Measurements from ENCODE around the gene NOXO1. TPM values are rescaled to one million over a fixed set of nuclear protein-coding genes. Genes with fewer than 3 reads are reported as not detected.

NOXO1 gene
- total and polyA plus RNA-seq, 4 donors, result 0.28 to 0.67 (median 0.63) TPM; not detected in 1

DNA sequence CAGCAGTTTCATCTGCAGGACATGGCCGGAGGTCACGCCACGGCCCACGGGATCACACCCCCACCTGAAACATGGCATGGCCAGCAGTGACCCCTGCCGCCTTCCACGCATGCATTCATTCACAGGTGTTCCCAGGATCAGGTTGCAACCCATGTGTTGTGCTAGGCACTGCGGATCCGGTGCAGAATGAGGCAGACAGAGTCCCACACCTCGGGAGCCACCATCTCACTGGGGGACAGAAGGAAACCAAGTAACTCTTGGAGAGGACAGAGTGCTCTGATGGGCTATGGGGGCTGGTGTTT lies 33.9 kb downstream of the NOXO1 start:
- no peak for TF ChIP-seq HNF4A (conservative IDR thresholded peaks at IDR 0.05)
- TF ChIP-seq JUND (IDR thresholded peaks at IDR 0.05), result no peak
- TF ChIP-seq FOXA2 (IDR thresholded peaks at IDR 0.05), result no peak
- TF ChIP-seq SP1 (IDR thresholded peaks at IDR 0.05), result no peak
- no peak for TF ChIP-seq EGR1 (IDR thresholded peaks at IDR 0.05; ENCODE audit: low read depth in 2 of 2)
- TF ChIP-seq HNF4G (IDR thresholded peaks at IDR 0.05), result no peak
- no peak for TF ChIP-seq YY1 (IDR thresholded peaks at IDR 0.05)
- no peak for TF ChIP-seq GABPA (IDR thresholded peaks at IDR 0.05 in 1 of 2, conservative IDR thresholded peaks at IDR 0.05 in 1 of 2)
- TF ChIP-seq, protein P1, sequence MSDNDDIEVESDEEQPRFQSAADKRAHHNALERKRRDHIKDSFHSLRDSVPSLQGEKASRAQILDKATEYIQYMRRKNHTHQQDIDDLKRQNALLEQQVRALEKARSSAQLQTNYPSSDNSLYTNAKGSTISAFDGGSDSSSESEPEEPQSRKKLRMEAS (IDR thresholded peaks at IDR 0.05), result no peak
- TF ChIP-seq, protein P2, sequence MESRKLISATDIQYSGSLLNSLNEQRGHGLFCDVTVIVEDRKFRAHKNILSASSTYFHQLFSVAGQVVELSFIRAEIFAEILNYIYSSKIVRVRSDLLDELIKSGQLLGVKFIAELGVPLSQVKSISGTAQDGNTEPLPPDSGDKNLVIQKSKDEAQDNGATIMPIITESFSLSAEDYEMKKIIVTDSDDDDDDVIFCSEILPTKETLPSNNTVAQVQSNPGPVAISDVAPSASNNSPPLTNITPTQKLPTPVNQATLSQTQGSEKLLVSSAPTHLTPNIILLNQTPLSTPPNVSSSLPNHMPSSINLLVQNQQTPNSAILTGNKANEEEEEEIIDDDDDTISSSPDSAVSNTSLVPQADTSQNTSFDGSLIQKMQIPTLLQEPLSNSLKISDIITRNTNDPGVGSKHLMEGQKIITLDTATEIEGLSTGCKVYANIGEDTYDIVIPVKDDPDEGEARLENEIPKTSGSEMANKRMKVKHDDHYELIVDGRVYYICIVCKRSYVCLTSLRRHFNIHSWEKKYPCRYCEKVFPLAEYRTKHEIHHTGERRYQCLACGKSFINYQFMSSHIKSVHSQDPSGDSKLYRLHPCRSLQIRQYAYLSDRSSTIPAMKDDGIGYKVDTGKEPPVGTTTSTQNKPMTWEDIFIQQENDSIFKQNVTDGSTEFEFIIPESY (IDR thresholded peaks at IDR 0.05), result no peak
- no peak for TF ChIP-seq TAF1 (conservative IDR thresholded peaks at IDR 0.05)
- Histone ChIP-seq H3K27me3 (ENCODE audit: control insufficient read depth in 4 of 4, insufficient read depth in 4 of 4, low read length in 3 of 4) (no peaks in the 10 kb centered on the region), H3K36me3 (ENCODE audit: control insufficient read depth in 4 of 4, insufficient read depth in 3 of 4, low read depth in 1 of 4, low read length in 3 of 4) (no peaks in the 10 kb centered on the region), H3K9me3 (ENCODE audit: control insufficient read depth in 4 of 4, low read length in 3 of 4) (no peaks in the 10 kb centered on the region), H3K4me1 (ENCODE audit: control insufficient read depth in 4 of 4, insufficient read depth in 4 of 4, low read length in 3 of 4) (peaks cover 0 to 11% (median 4%) of the 10 kb centered on the region in 4 donors), H3K9ac (ENCODE audit: low read depth in 1 of 2, low read length in 2 of 2) (no peak overlapping the region), H3K4me3 (ENCODE audit: low read depth in 1 of 3, low read length in 3 of 3) (no peak overlapping the region), H3K27ac (ENCODE audit: low read depth in 1 of 2, low read length in 2 of 2) (no peak overlapping the region)
- WGBS, result 95% methylated on average over 9 of the region's 9 CpGs
- DNase-seq (ENCODE audit: low spot score), result no peak

DNA sequence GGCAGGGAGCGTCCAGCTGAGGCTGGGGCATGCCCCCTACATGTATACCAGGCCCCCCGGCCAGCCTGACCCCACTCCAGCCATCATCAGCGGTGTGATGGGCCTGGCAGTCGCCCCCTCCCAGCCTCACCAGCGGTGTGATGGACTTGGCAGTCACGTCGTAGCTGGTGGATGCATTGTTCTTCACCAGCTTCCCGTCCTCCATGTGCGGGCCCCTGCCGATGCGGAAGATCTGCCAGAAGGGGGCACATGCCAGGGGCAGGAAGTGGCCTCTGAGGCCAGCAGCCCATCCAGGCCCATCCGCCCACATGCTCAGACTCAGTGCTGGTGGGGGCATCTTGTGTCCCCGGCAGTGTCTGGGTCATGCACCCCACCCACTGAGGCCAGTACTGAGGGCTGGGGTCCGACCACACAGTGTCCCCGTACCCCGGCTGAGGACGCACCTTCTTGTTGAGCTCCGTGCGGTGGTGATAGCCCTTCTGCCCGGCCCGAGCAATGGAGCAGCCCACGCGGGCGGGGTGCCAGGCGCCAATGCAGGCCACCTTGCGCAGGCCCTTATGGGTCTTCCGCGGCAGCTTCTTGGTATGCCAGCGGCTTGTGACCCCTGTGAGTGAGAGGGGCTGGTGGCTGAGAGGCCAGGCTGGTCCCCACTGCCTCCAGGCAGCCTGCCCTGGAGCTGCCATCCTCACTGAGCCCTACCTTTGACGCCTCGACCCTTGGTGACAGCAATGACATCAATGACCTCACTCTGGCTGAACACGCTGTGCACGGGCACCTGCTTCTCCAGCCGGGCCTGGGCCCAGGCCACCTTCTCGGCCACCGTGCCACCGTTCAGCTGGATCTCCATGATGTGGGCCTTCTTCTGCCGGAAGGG lies 34.5 kb downstream of the NOXO1 start:
- H3K9ac ChIP-seq (ENCODE audit: low read depth in 1 of 2, low read length in 2 of 2), result no peak overlapping the region
- H3K36me3 ChIP-seq (ENCODE audit: control insufficient read depth in 4 of 4, insufficient read depth in 3 of 4, low read depth in 1 of 4, low read length in 3 of 4), result no peaks in the 10 kb centered on the region
- DNase-seq (ENCODE audit: low spot score), result no peak
- TF ChIP-seq HNF4A (conservative IDR thresholded peaks at IDR 0.05) (no peak), RXRA (IDR thresholded peaks at IDR 0.05) (no peak), NR2F2 (IDR thresholded peaks at IDR 0.05) (no peak), RAD21 (IDR thresholded peaks at IDR 0.05) (no peak), FOXA2 (IDR thresholded peaks at IDR 0.05) (no peak), GABPA (IDR thresholded peaks at IDR 0.05 in 1 of 2, conservative IDR thresholded peaks at IDR 0.05 in 1 of 2) (no peak), YY1 (IDR thresholded peaks at IDR 0.05) (no peak), TAF1 (conservative IDR thresholded peaks at IDR 0.05) (no peak), JUND (IDR thresholded peaks at IDR 0.05) (no peak), FOXA1 (IDR thresholded peaks at IDR 0.05) (no peak), SP1 (IDR thresholded peaks at IDR 0.05) (no peak), EGR1 (IDR thresholded peaks at IDR 0.05; ENCODE audit: low read depth in 2 of 2) (no peak), HNF4G (IDR thresholded peaks at IDR 0.05) (no peak)
- TF ChIP-seq, protein P2 (IDR thresholded peaks at IDR 0.05), result no peak
- TF ChIP-seq, protein P1 (IDR thresholded peaks at IDR 0.05), result no peak
- TF ChIP-seq, protein P3, sequence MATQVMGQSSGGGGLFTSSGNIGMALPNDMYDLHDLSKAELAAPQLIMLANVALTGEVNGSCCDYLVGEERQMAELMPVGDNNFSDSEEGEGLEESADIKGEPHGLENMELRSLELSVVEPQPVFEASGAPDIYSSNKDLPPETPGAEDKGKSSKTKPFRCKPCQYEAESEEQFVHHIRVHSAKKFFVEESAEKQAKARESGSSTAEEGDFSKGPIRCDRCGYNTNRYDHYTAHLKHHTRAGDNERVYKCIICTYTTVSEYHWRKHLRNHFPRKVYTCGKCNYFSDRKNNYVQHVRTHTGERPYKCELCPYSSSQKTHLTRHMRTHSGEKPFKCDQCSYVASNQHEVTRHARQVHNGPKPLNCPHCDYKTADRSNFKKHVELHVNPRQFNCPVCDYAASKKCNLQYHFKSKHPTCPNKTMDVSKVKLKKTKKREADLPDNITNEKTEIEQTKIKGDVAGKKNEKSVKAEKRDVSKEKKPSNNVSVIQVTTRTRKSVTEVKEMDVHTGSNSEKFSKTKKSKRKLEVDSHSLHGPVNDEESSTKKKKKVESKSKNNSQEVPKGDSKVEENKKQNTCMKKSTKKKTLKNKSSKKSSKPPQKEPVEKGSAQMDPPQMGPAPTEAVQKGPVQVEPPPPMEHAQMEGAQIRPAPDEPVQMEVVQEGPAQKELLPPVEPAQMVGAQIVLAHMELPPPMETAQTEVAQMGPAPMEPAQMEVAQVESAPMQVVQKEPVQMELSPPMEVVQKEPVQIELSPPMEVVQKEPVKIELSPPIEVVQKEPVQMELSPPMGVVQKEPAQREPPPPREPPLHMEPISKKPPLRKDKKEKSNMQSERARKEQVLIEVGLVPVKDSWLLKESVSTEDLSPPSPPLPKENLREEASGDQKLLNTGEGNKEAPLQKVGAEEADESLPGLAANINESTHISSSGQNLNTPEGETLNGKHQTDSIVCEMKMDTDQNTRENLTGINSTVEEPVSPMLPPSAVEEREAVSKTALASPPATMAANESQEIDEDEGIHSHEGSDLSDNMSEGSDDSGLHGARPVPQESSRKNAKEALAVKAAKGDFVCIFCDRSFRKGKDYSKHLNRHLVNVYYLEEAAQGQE (IDR thresholded peaks at IDR 0.05), result no peak
- TF ChIP-seq, protein P4, sequence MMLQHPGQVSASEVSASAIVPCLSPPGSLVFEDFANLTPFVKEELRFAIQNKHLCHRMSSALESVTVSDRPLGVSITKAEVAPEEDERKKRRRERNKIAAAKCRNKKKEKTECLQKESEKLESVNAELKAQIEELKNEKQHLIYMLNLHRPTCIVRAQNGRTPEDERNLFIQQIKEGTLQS (IDR thresholded peaks at IDR 0.05), result no peak
- TF ChIP-seq, protein P5, sequence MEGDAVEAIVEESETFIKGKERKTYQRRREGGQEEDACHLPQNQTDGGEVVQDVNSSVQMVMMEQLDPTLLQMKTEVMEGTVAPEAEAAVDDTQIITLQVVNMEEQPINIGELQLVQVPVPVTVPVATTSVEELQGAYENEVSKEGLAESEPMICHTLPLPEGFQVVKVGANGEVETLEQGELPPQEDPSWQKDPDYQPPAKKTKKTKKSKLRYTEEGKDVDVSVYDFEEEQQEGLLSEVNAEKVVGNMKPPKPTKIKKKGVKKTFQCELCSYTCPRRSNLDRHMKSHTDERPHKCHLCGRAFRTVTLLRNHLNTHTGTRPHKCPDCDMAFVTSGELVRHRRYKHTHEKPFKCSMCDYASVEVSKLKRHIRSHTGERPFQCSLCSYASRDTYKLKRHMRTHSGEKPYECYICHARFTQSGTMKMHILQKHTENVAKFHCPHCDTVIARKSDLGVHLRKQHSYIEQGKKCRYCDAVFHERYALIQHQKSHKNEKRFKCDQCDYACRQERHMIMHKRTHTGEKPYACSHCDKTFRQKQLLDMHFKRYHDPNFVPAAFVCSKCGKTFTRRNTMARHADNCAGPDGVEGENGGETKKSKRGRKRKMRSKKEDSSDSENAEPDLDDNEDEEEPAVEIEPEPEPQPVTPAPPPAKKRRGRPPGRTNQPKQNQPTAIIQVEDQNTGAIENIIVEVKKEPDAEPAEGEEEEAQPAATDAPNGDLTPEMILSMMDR (IDR thresholded peaks at IDR 0.05; ENCODE audit: low read depth, low read length, missing input control), result no peak
- no peaks in the 10 kb centered on the region for H3K27me3 ChIP-seq (ENCODE audit: control insufficient read depth in 4 of 4, insufficient read depth in 4 of 4, low read length in 3 of 4)
- H3K9me3 ChIP-seq (ENCODE audit: control insufficient read depth in 4 of 4, low read length in 3 of 4), result no peaks in the 10 kb centered on the region
- H3K27ac ChIP-seq (ENCODE audit: low read depth in 1 of 2, low read length in 2 of 2), result no peak overlapping the region
- H3K4me1 ChIP-seq (ENCODE audit: control insufficient read depth in 4 of 4, insufficient read depth in 4 of 4, low read length in 3 of 4), result peaks cover 0 to 17% (median 9%) of the 10 kb centered on the region in 4 donors
- WGBS, result 90% methylated on average over 38 of the region's 38 CpGs
- no peak overlapping the region for H3K4me3 ChIP-seq (ENCODE audit: low read depth in 1 of 3, low read length in 3 of 3)

Measured in liver (tissue), 9 donors.